Measurements from ENCODE around the gene GTPBP4.

GRCh38 chr10:987870-988666 lies at the start of gene GTPBP4:
- TF ChIP-seq CTCF (IDR thresholded peaks at IDR 0.05) = no peak
- TF ChIP-seq ZNF263 (CRISPR knock-in tag; IDR thresholded peaks at IDR 0.05; ENCODE audit: low read depth) = no peak
- no peak for TF ChIP-seq USF2 (CRISPR knock-in tag; IDR thresholded peaks at IDR 0.05)
- TF ChIP-seq EMX1 (CRISPR knock-in tag; IDR thresholded peaks at IDR 0.05) = no peak
- TF ChIP-seq CREB1 (CRISPR knock-in tag; IDR thresholded peaks at IDR 0.05) = no peak

Data from WTC11 (cell line).